Upper lobe of right lung (tissue), 1 donor: ENCODE measurements around the gene ANXA4. TPM values are rescaled to one million over a fixed set of nuclear protein-coding genes. Genes with fewer than 3 reads are reported as not detected.
A peak's percentile ranks its signal among the peaks of the same experiment; 100 is the strongest.
"Not testable (repeated sequence)": the region's sequence is repeated elsewhere in the genome, so short reads cannot be mapped to it uniquely, and the experiment has no call there.

Experiments used
- ATAC-seq: fragments of 200-7000 bp; cut with Tn5 transposase; one replicate; pipeline ENCODE4 v1.9.1; 2020; ENCODE audit warnings: mild to moderate bottlenecking, moderate library complexity
- DNase-seq: peaks from one replicate; pipeline ENCODE4 v3.0.0-alpha.2; 2020
- H3K27ac ChIP-seq: fragments of 200-600 bp; one replicate; pipeline ENCODE4 v1.8.0; 2022
- H3K27me3 ChIP-seq: fragments of 200-600 bp; one replicate; pipeline ENCODE4 v1.8.0; 2022; ENCODE audit warnings: mild to moderate bottlenecking
- H3K36me3 ChIP-seq: fragments of 200-600 bp; one replicate; pipeline ENCODE4 v1.8.0; 2022
- H3K4me1 ChIP-seq: fragments of 200-600 bp; one replicate; pipeline ENCODE4 v1.8.0; 2022
- H3K4me3 ChIP-seq: fragments of 200-600 bp; one replicate; pipeline ENCODE4 v1.8.0; 2022; ENCODE audit warnings: mild to moderate bottlenecking
- H3K9me3 ChIP-seq: fragments of 200-600 bp; one replicate; pipeline ENCODE4 v1.8.0; 2022
- CTCF ChIP-seq: fragments of 200-600 bp; IDR thresholded peaks from one replicate; pipeline ENCODE4 v1.8.0; 2022; ENCODE audit warnings: antibody characterized with exemption
- intact Hi-C: fragments of 100-400 bp; cut with DNase I; formaldehyde crosslinking; loops from one replicate; pipeline ENCODE4 v1.11.0; 2022
- total RNA-seq: library from RNA; stranded (reverse); fragmentation: NEBNext Ultra II Directional; extraction: Animal tissue kit (Norgen Biotek cat#: 25700); gene quantifications from one replicate; pipeline ENCODE4 v1.2.1, GENCODE V29; 2021
- donor health status: DM: no; HTN: yes; CAD: no; lungs with severe emphysema.

Gene ANXA4
- total RNA-seq, 1 donor from 2014 or later = 181 TPM

DNA sequence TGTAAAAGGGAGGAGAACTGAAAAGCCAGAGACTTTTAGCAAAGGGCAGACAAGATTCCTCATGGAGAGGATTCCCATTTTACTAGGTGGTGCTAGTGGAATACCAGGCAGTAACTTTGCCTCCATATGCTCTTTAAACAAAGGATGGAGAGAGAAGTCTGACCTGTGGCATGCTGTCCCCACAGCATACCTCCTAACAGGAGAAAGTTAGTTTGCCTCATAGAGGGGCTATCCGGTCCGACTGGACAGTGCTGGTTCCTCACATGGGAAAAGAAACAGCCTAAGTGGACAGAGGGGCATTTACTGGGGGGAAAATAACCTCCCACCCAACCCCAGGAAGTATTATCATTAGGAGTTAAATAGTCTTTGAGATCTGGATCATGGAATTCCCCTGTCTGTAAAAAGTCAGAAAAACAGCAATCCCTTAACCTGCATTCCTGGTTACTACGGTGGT, 55.9 kb downstream of the ANXA4 start:
- Histone ChIP-seq H3K4me1 (peaks cover 11% of the 10 kb centered on the region), H3K27me3 (no peaks in the 10 kb centered on the region), H3K36me3 (no peaks in the 10 kb centered on the region), H3K4me3 (peak overlapping the region; percentile 32), H3K27ac (peak overlapping the region; percentile 20), H3K9me3 (no peaks in the 10 kb centered on the region)
- TF ChIP-seq CTCF = no peak
- ATAC-seq (no peak), DNase-seq (no peak)
- intact Hi-C loops = no loop called here

GRCh38 chr2:69798290-69798908, 56.5 kb downstream of the ANXA4 start:
- Histone ChIP-seq H3K9me3 (no peaks in the 10 kb centered on the region), H3K27me3 (no peaks in the 10 kb centered on the region), H3K27ac (peak overlapping the region; percentile 20), H3K4me1 (peaks cover 11% of the 10 kb centered on the region), H3K36me3 (peaks cover 2% of the 10 kb centered on the region), H3K4me3 (peak overlapping the region; percentile 32)
- no peak for TF ChIP-seq CTCF
- ATAC-seq (peak; percentile 72), DNase-seq (no peak)
- intact Hi-C loops = no loop called here

GRCh38 chr2:69798909-69799526, 57.1 kb downstream of the ANXA4 start:
- no peak for TF ChIP-seq CTCF
- ATAC-seq = no peak
- peak overlapping the region; percentile 32 for H3K4me3 ChIP-seq
- H3K27me3 ChIP-seq = no peaks in the 10 kb centered on the region
- H3K9me3 ChIP-seq = no peaks in the 10 kb centered on the region
- H3K27ac ChIP-seq = peak overlapping the region; percentile 20
- H3K36me3 ChIP-seq = peaks cover 6% of the 10 kb centered on the region
- peaks cover 11% of the 10 kb centered on the region for H3K4me1 ChIP-seq
- no peak for DNase-seq
- intact Hi-C loops = no loop called here

- TF ChIP-seq CTCF = no peak
- no peak for ATAC-seq
- no peak for DNase-seq
- intact Hi-C loops = no loop called here
- Histone ChIP-seq H3K4me3 (no peak overlapping the region), H3K27me3 (no peaks in the 10 kb centered on the region), H3K4me1 (peaks cover 11% of the 10 kb centered on the region), H3K9me3 (no peaks in the 10 kb centered on the region), H3K27ac (no peak overlapping the region), H3K36me3 (peaks cover 34% of the 10 kb centered on the region)
Measured at GRCh38 chr2:69801745-69802290, 59.9 kb downstream of the ANXA4 start.

DNA sequence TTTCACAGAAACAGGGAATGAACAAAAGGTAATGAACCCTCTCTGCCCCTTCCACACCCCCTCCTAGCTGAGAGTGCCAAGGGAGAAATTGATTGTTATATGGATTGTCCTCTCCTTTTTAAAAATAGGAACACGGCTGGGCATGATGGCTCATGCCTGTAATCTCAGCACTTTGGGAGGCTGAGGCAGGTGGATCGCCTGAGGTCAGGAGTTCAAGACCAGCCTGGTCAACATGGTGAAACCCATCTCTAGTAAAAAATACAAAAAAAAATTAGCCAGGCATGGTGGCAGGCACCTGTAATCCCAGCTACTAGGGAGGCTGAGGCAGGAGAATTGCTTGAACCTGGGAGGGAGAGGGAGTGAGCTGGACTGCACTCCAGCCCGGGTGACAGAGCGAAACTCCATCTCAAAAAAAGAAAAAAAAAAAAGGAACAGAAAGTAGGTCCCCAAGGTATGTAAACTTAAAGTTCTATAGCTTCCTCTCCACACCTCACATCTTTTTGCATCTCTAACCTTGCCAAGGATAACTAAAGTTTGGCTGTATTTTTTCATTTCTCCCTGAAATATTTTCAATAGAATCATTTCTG, 60.9 kb downstream of the ANXA4 start:
- DNase-seq, H3K4me3 ChIP-seq, H3K9me3 ChIP-seq, ATAC-seq, H3K4me1 ChIP-seq, H3K27ac ChIP-seq, intact Hi-C loops, H3K27me3 ChIP-seq: not testable (repeated sequence)
- peaks cover 44% of the 10 kb centered on the region for H3K36me3 ChIP-seq

GRCh38 chr2:69804416-69804815, 62.5 kb downstream of the ANXA4 start:
- H3K4me1 ChIP-seq = no peaks in the 10 kb centered on the region
- no peak for DNase-seq

More at GRCh38 chr2:69804416-69804815, 62.5 kb downstream of the ANXA4 start:
- H3K36me3 ChIP-seq = peaks cover 60% of the 10 kb centered on the region
- no peaks in the 10 kb centered on the region for H3K27me3 ChIP-seq
- ATAC-seq = no peak
- no peaks in the 10 kb centered on the region for H3K9me3 ChIP-seq
- TF ChIP-seq CTCF = no peak
- intact Hi-C loops = no loop called here
- H3K27ac ChIP-seq = no peak overlapping the region
- no peak overlapping the region for H3K4me3 ChIP-seq
